ENCODE data around the gene NLRP8.
"Not testable (repeated sequence)": the region's sequence is repeated elsewhere in the genome, so short reads cannot be mapped to it uniquely, and the experiment has no call there.

The NLRP8 gene

DNA sequence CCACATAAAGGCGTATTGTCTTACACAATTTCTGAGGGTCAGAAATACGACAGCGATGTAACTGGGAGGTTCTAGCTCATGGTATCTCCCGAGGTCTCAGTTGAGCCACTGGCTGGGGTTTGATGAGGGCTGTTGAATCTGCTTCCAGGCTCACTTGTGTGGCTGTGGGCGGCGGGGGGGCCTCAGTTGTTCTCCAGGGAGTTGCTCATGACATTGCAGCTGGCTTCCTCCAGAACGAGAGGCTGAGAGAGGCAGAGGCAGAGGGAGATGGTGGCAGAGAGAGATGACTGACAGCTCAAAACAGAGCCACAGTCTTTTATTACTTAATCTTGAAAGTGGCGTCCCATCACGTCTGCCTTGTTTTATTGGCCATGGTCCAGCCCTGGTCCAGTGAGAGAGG, 32.8 kb downstream of the NLRP8 start:
- DNase-seq = no peak

DNA sequence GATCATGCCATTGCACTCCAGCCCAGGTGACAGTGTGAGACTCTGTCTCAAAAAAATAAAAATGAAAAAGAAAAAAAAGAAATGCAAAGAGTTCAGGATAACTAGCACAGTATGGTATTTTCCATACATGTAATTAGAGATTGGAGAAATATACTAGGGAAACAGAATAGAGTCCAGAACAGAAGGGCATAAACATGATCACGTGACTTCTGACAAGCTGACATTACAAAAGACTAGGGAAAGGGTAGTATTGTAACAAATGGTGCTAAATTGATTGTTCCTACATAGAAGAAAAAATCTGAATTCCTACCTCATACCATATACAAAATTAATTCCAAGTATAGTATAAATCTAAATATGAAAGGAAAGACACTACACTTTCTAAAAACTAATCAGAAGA, 37.6 kb downstream of the NLRP8 start:
- DNase-seq = no peak

DNA sequence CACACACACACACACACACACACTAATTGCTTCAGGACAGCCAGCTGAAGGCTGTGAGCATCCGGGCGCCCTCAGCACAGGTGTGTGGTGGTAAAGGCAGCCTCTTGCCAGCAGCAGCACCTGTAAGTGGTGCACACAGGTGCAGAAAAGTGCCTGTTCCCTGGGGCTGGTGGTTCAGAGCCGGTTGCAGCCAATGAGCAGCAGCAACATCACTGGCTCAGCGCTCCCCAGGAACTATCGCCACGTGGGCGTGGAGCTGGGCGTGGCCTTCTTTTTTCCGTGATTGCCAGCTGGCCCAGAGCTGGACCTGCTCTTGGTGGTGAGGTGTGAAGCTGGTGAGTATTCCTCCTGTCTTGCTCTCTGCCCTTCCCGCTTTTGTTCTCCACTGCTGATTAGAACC, 38.9 kb downstream of the NLRP8 start, which contains the start of gene NLRP5:
Gene NLRP5, plus strand, starts transcription at position 289 of the 400 bp plus-strand sequence.
- no peak for DNase-seq

DNA sequence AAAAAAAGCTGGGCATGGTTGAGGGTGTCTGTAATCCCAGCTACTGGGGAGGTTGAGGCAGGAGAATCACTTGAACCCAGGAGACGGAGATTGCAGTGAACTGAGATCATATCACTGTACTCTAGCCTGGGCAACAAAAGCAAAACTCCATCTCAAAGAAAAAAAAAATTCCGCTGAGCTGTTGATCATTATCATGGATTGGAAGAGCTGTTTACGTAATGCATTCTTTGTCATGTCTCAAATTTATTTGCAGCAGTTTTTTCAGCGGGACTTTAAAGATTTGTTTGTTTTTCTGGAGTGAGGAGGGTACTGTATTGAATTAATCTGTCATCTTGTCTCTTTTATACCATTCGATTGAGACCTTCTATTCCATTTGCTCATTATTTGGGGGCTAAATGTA, 43.2 kb downstream of the NLRP8 start:
- no peak for DNase-seq

DNA sequence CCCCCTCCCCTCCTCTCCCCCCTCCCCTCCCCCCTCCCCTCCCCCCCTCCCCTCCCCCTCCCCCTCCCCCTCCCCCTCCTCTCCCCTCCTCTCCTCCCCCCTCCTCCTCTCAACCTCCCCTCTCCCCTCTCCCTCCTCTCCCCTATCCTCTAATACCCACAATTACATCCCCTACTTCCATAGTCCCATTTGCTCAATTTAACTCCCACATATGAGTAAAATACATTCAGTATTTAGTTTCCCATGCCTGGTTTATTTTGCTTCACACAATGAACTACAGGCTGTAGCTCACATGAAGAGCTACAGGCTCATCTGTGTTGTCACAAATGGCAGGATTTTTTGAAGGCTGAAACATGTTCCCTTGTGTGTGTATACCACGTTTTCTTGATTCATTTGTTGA, 45.9 kb downstream of the NLRP8 start:
- no peak for DNase-seq

DNA sequence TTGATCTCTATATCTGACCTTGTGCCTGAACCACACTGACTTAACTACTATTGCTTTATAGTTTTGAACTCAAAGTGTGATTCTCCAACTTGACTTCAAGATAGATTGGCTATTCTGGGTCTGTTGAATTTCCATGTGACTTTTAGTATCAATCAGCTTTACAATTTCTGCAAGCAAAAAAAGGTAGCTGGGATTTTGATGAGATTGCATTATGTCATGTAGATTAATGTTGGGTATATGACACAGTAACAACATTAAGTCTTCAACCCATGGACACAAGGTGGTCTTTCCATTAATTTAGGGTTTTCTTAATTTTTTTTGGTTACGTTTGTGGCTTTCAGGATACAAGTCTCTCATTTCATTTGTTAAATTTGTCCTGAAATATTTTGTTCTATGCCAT, 67.1 kb downstream of the NLRP8 start:
- no peak for DNase-seq

DNA sequence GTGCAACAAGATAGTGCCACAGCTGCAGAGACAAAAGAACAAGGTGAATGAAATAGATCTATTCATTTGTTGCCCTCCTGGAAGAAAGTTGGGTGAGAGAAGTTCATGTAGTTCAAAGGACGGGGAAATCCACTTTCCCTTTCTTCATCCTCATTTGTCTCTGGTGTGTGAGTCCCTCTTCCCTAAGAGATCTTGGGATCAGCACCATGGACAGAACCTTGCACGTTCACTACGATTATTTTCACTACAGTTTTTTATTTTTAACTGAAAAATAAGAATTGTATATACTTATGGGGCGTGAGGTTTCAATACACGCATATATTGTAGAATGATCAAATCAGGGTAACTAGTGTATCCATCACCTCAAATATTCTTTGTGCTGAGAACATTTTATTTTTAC, 68.1 kb downstream of the NLRP8 start:
- DNase-seq = no peak

DNA sequence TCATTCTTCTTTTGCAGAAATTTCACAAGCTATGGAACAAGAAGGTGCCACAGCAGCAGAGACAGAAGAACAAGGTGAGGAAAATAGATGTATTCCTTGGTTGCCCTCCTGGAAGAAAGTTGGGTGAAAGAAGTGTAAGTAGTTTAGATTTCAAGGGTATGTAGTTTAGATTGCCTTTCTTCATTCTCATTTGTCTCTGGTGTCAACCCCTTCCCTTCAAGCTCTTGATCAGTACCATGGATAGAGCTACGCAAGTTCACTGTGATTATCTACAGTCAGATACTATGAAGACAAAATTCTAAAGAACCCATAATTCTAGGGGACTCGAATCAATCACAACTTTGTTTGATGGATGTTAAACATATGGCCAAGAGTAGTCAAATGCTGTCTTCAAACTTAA, 71.7 kb downstream of the NLRP8 start:
- not testable (repeated sequence) for DNase-seq

DNA sequence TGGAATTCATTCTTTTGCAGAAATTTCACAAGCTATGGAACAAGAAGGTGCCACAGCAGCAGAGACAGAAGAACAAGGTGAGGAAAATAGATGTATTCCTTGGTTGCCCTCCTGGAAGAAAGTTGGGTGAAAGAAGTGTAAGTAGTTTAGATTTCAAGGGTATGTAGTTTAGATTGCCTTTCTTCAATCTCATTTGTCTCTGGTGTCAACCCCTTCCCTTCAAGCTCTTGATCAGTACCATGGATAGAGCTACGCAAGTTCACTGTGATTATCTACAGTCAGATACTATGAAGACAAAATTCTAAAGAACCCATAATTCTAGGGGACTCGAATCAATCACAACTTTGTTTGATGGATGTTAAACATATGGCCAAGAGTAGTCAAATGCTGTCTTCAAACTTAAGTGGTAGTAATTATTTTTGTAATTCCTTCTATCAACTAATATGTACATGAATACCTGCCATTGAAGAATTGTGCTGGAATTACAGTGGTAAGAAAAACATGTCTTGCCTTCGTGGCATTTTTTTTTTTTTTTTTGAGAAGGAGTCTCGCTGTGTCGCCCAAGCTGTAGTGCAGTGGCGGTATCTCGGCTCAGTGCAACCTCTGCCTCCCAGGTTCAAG, 72.8 kb downstream of the NLRP8 start:
- not testable (repeated sequence) for DNase-seq

DNA sequence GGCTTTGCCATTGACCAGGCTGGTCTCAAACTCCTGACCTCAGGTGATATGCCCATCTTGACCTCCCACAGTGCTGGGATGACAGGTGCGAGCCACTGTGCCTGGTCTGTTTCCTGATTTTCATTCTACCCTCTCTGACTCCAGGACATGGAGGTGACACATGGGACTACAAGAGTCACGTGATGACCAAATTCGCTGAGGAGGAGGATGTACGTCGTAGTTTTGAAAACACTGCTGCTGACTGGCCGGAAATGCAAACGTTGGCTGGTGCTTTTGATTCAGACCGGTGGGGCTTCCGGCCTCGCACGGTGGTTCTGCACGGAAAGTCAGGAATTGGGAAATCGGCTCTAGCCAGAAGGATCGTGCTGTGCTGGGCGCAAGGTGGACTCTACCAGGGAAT, 79.1 kb downstream of the NLRP8 start:
- DNase-seq = no peak

All from COR-L47 (cell line).